Measurements from ENCODE around the gene ZBTB20.

Gene ZBTB20

GRCh38 chr3:114308830-114309229 is 838.3 kb downstream of the ZBTB20 start:
- FAIRE-seq = no peak

DNA sequence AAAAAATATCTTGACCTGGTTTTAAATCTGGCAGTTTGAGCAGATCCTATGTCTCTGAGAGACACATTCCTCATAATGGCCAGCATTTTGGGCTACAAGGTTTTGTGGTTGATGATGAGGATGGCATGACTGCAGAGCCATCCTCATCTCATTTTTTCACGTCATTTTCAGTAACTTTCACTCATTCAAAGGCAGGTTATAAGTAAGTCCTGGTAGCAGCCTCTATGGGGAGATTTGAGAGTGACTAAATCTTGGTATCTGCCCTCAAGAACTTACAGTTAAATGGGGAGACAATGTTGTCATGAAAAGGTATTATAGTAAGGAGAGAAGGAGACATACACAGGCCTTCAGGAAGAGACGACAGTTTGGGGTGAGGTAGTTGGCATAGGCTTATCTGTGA is 838.7 kb downstream of the ZBTB20 start:
- no peak for FAIRE-seq

GRCh38 chr3:114307832-114308231 is 839.3 kb downstream of the ZBTB20 start:
- FAIRE-seq = no peak

DNA sequence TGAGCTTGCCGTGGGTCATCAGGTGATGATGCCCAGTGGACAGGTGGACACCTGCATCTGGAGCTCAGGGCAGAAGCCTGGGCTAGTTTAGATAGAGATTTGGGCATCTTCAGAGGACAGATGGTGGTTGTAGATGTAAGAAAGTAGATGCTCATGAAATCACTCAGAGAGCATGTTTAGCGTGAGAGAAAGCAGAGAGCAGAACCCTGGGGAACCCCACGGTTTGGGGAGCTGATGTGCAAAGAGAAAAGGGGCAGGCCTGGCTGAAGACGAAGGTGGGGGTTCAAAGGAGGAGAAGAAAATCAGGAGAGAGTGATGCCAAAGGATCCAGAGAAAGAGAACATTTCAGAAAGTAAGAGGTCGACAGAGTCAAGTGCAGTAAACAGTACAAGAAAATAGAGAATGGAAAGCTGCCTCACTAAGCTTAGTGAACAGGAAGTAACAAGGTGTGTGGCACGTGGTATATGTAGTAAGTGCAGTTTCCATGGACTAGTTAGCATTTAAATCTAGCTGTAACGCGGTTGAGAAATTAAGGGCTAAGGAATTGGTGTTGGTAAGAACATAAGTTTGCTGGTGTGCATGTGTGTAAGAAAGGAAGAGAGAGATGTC is 839.8 kb downstream of the ZBTB20 start:
- FAIRE-seq = no peak

DNA sequence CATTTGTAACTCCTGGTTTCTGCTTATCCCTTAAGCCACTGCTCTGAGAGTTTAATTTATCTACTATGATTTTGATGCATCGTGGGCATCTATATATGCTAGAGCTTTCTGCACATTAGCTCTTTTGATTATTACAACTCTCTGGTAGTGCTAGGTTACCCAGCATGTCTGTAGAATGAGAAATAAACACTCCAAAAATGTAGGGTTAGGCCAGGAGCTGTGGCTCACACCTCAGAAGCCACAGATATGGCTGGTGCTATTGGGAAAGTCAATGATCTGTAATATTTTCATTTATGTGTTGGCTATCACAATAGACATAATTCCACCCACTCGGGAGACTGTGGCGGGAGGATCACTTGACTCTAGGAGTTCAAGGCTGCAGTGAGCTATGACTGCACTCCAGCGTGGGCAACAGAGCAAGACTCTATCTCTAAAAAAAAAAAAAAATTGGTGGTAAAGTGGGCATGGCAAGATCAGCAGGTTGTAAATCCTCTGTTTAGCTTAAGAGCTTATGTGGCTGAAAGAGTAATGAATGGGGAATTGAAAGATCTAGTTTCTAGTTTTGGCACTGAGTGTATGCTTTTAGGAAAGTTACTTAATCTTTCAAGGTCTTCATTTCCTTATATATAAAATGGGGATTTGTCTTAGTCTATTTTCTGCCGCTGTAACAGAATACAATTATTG is 847.0 kb downstream of the ZBTB20 start:
- no peak for FAIRE-seq

DNA sequence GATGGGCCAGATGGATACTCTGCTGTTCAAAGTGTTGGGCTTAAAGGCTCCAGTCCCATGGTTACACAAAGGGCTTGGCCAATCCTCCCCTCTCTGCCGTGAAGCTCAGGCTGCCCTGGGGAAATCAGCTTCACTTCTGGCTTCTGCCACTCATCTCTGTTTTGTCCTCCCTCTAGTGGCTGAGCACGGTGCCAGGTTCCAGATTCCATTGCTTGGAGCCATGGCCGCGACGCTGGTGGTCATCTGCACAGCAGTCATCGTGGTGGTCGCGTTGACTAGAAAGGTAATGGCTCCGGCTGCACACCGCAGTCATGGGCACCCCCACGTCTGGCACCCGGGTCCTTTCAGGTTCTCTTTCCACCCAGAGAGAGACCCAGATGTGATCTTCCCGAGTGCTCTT is 847.7 kb downstream of the ZBTB20 start:
- no peak for FAIRE-seq

- no peak for FAIRE-seq
Measured at GRCh38 chr3:114295946-114296345, 851.1 kb downstream of the ZBTB20 start.

- FAIRE-seq = no peak
Measured at GRCh38 chr3:114294940-114295480, 852.1 kb downstream of the ZBTB20 start.

DNA sequence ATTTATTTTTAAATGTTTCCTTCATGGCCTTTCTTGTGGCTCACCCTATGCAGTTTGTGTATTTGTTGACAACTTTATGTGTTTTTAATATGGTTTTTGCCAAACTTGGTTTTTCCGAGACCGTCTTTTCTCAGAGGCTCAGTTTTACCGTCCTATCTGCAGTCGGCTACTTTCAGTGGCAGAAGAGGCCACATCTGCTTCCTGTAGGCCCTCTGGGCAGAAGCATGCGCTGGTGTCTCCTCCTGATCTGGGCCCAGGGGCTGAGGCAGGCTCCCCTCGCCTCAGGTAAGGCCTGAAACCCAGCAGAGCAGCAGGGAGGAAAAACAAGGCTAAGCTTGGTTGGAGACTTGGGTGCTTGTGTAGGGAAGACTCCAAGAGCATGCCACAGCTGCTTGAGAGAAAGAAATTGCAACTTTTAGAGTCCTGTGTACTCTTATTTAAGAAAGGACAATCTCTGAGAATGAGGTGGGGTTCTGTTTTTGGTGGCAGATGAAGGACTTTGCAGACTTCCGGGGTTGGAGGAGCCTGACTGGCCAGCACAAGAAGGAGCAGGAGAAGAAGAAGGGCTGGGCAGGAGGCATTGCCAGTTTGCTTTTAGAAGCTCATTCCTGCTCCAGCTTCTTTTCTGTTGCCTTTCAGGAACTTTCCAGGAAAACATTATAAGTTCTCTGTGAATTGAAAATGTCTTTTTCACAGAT is 853.1 kb downstream of the ZBTB20 start, which contains the start of gene TIGIT:
Gene TIGIT (plus strand): TSS at position 191 of the 698 bp plus-strand sequence. CDS start 34 bp downstream, at position 225.
- FAIRE-seq = no peak

DNA sequence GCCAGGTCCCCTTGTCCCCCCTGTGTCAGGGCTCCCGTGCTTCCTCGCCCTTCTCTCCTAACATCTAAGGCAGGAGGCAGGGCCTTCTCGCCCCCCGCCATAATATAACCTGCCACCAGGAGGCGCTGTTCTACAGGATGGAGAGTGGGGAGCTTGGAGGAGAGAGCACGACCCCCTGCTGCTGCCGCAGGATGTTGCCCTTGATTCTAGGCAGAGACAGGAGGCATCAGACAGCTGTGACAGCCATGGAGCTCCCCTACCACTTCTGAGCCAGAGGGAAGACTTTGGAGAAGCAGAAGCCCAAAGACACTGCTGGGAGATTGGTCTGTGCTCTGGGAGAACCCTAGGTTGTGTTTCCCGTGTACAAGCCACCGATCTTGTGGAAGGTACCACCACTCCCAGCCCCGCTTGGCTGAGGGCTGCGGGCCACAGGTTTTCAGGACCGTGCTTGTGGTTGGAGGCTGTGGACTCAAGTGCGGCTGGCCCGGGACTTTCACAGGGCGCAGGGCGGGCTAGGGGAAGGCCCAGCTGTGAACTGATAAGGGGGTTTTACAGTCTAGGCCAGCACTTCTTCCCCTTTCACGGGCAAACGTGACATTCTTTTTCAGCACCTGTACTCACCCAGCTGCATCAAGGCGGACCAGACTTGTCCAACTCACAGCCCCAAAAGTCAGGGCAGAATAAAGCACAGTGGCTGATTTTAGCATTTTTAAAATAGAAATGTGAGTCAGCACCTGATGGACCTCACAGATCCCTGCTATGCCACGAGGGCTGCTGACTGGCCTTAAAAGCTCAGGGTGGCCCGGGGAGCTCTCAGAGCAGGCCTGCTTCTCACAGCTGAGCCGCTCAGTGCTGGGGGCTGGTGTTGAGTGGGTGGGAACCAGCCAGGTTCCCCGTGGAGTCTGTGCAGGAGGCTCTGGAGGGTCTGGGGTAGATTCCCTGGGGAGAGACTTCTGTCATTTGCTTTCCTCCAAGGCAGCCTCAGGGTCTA is 855.9 kb downstream of the ZBTB20 start:
- FAIRE-seq = no peak

- no peak for FAIRE-seq
Measured at GRCh38 chr3:114286266-114286665, 860.8 kb downstream of the ZBTB20 start.

DNA sequence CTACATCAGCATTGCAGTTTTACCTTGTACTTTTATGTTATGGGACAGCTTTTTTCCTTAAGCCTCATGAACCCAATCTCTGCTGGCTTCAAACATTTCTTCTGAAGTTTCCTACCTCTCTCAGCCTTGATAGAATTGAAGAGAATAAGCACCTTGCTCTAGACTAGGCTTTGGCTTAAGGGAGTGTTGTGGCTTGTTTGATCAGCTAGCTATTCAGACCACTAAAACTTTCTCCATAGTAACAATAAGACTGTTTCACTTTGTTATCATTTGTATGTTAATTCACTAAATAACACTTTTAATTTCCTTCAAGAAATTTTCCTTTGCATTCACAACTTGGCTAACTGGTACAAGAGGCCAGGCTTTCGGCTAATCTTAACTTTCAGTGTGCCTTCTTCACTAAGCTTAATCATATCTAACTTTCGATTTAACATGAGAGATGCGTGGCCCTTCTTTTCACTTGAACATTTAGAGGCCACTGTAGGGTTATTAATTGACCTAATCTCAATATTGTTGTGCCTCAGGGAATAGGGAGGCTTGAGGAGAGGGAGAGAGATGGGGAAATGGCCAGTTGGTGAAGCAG is 861.3 kb downstream of the ZBTB20 start:
- no peak for FAIRE-seq

GRCh38 chr3:114284644-114285043 is 862.4 kb downstream of the ZBTB20 start:
- no peak for FAIRE-seq
